GM18505 (cell line): ENCODE results near the gene LAMB1.

ENCODE experiments used
- ATAC-seq: cut with Tn5 transposase; IDR thresholded peaks from one replicate; pipeline ENCODE4 v1.9.1; 2021; ENCODE audit not compliant: unreplicated experiment
- POLR2A ChIP-seq: IDR thresholded peaks from 4 replicates; pipeline ENCODE4 v1.6.1; 2011; ENCODE audit warnings: borderline replicate concordance; ENCODE audit not compliant: insufficient read depth, insufficient read length; ENCODE audit errors: extremely low read depth

Gene LAMB1

DNA sequence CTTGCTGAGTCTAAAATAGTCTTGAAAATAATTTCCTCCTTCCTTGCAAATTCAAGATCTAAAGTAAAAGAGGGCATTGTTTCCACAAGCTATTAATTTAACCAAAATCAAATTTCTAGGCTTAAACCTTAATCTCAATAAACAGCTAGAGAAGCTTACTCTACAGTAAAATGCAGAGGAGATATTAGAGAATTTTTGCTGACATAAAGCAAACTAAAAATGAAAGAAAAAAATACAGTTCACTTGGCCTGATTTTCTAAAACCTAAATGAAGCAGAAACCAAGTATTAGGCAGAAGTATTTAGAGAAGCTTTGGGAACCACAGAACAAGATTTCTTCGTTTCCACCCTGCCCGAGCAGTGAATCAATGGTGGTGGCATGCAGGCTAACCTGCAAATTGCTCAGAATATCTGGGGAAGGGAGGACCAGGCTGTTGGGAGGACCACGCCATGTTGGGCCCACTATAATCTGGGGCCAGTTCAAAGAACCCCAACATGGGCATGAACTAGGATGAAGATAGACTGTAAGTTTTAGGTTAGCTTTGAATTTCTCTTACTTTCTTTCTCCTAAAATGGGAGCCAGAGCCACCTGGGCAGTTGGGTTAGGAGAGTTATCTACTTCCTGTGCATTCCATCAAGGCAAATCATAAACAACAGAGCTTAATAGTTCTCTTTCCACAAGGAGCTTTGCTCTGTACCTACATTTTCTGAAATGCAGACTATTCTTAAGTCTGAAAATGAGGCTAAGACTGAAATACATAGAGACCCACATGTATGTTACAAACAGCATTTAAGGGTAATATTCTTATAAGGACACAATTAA is 4.1 kb downstream of the LAMB1 start:
- TF ChIP-seq POLR2A = no peak
- no peak for ATAC-seq

- ATAC-seq = no peak
- no peak for TF ChIP-seq POLR2A
Observed at GRCh38 chr7:107998150-107998549, 4.8 kb downstream of the LAMB1 start.

DNA sequence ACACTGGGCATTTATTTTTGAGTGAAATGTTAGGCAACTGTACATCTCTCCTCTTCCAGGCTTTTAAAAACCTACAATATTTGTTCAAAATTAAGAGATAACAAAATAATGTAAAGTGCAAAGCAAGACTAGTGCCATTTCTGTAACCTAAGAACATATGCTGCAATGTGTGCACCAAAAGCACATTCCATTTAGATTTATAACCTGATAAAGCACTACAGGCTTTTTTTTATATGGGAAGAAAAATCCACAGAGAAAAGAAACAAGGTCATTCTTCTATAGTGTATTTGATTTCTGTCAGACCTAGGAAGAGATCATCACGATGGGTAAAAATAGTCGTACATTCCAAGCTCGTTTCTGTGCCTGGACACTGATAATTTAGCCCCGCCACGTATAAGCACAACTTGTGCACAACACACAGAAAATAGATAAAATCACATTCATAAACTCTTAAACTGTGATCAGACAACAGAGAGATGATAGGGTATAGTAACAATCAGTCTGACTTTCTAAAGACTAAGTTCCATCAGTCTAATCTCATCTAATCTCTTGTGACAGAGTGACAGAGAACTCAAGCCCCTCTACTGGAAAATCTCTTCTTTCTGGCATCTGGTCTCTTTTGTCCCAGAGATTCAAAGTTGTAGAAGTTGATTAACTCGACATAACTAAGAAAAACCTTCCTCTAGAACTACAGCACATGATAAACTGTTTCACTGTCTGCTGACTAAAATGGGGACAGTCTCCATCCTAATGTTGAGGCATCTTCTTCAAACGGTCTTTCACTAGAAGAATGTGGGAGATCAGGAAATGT is 6.7 kb downstream of the LAMB1 start:
- ATAC-seq = no peak
- no peak for TF ChIP-seq POLR2A

GRCh38 chr7:107995184-107996071 is 7.5 kb downstream of the LAMB1 start:
- no peak for TF ChIP-seq POLR2A
- no peak for ATAC-seq

DNA sequence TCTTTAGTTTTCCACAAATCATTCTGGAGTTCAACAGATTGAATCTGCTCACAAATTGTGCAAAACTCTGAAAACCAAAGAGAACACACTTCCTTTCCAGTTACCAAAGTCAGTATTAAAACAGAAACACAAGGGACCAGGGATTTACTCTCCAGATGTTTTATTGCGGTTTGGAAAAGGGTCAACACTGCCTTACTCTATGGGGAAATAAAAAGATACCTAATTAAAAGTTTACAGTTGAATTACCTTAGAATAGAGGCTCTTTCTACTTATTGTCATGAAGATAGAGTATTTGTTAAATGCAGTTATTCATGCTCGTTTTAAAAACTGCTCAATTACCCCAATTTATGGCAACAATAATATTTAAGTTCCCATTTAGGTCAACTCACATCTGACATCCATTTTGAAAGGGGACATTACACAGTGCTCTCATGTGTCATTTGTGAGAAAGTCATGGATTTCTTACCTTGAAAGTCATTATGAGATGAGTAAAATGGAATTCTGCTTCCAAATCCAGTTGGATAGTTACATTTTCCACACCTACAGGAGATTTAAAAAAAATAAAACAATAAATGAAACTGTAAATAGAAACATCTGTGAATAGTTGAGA is 8.4 kb downstream of the LAMB1 start:
- no peak for ATAC-seq
- no peak for TF ChIP-seq POLR2A

DNA sequence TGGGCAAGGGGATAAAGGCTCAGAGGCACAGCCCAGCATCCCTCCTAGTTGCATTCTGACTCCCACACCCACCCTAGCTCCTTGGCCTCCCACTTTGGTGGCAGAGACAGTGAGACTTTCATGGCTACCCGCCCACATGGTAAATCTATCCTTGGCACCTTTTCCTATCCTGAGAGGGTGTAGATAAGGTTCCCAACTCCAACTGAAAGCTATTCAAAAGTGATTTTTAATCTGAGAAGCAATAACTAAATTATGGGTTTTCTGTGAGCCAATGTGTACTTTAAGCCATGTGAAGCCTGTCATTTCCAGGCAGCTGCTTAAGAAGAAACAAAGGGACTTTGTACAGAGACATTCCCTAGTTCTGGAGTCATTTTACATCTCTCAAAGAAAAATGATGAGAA is 9.1 kb downstream of the LAMB1 start:
- no peak for ATAC-seq
- no peak for TF ChIP-seq POLR2A

DNA sequence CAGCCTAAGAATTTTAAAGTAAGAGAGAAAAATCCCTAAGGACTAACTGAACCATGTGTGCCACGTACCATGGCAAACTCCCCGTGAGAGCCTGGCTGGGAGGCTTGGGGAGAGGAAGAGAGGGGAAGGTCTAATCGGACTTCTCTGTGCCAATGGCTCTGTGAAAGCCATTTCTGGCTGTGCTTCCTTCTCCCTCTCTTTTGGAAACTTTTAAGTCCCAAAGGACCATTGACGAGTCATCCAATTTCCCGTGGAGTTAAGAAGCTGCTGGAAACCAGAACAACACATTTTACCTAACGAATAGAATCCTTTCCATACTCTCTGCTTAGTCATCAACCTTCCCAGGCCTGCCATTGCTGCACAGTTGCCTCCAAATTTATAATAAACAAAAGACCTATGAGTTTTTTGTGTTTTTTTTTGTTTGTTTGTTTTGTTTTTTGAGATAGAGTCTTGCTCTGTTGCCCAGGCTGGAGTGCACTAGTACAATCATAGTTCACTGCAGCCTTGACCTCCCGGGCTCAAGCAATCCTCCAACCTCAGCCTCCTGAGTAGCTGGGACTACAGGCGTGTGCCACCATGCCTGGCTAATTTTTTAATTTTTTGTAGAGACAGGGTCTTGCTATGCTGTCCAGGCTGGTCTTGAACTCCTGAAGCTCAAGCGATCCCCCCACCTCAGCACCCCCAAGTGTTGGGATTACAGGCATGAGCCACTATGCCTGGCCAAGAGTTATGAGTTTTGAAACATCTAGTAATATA is 13.2 kb downstream of the LAMB1 start:
- ATAC-seq = no peak
- TF ChIP-seq POLR2A = no peak

- ATAC-seq = no peak
Observed at GRCh38 chr7:107982918-107983389, 20.0 kb downstream of the LAMB1 start.

DNA sequence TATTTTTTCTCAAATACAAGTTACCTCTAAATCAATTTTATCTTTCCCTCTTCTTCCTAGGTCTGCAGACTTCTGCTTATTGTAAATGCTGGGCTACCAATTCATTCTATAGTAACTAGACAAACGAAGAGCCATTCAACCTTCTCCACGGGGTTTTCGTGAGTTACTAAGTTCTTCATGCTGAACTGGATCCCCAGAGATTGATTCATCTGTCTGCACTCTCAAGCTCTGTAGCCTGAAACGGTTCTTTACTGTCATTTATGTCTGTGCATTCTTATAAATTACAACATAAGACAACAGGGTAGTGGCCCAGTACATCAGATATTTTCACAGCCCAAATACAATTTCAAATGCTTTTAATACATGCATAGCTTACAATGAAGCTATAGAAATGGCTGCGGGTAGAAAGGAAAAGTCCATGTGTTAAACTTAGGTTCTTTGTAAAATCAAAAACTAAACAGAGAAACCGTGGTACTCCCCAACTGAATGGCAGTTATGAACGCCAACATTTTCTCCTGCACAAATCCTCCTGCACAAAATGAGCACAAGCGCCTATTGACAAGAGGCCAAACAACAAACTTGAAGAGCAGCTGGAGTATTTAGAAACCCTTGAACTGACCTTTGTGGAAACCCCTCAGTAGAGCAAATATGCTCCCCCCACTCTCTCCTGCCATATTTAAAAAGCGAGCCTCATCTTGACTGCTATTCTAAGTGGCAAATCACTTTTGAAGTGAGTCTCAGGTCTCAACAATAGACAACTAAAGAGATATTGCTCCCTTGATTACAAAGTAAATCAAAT is 20.7 kb downstream of the LAMB1 start:
- no peak for TF ChIP-seq POLR2A
- ATAC-seq = no peak

More at GRCh38 chr7:107982918-107983389, 20.0 kb downstream of the LAMB1 start:
- no peak for TF ChIP-seq POLR2A

DNA sequence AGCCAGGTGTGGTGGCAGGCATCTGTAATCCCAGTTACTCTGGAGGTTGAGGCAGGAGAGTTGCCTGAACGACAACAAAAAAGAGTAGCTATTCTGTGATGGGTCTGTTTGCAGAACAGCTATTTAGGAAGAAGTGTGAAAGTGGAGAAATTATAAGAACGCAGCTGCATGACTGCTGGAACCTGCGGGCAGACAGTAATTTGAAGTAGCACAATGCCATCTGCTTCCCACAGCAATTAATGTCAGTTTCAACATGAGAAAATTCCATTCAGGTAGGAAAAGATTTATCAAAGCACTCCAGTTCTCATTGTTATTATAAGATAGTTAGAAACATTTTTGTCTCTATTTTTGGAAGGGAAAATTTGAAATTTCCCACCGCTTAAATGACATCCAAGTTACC is 21.5 kb downstream of the LAMB1 start:
- no peak for TF ChIP-seq POLR2A
- ATAC-seq = no peak

DNA sequence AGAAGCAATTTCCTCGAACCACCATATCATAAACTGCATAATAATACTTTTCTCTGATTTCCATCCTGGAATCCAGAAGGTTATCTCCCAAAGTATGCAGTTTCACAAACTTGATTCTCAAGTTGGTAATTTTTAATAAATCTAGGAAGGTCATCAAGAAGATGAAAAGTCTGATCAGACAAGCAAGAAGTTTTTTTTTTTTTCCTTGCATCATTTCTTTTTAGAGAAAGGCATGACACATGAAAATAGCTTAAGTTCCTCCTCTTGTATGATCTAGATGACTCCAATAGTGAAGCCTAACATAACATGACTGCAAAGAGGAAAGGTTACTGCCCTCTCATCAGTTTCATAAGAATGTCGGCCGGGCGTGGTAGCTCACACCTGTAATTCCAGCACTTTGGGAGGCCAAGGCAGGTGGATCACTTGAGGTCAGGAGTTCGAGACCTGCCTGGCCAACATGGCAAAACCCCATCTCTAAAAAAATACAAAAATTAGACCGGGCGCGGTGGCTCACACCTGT is 22.2 kb downstream of the LAMB1 start:
- no peak for ATAC-seq
- no peak for TF ChIP-seq POLR2A
